AG10803 (cell line): ENCODE results near the gene PGAP1.
"Not testable (repeated sequence)": the region's sequence is repeated elsewhere in the genome, so short reads cannot be mapped to it uniquely, and the experiment has no call there.

Experiments
- DNase-seq: peaks from one replicate; pipeline ENCODE4 v3.0.0; 2010; ENCODE audit warnings: low read depth
- H3K4me3 ChIP-seq: 2 replicates; pipeline ENCODE4 v1.5.1; 2011; ENCODE audit warnings: mild to moderate bottlenecking, low read length, control low read depth
- TF ChIP-seq, protein P1 (sequence below): conservative IDR thresholded peaks from 2 replicates; pipeline ENCODE4 v1.5.1; 2011; ENCODE audit warnings: mild to moderate bottlenecking, low read length, control low read depth, inconsistent platforms

PGAP1 gene

DNA sequence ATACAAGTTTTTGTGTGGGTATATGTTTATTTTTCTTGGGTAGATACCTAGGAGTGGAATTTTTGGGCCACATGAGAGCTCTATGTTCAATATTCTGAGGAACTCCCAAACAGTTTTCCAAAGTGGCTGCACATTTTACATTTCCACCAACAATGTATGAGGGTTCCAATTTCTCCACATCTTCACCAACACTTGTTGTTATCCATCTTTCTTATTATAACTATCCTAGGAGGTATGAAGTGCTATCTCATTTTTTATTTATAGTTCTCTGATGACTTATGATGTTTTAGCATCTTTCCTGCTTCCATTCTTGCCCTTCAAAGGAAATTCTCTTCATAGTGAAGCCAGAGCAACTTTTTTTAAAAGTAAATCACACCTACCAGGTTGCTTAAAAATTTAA lies 8.7 kb downstream of the PGAP1 start:
- TF ChIP-seq, protein P1, sequence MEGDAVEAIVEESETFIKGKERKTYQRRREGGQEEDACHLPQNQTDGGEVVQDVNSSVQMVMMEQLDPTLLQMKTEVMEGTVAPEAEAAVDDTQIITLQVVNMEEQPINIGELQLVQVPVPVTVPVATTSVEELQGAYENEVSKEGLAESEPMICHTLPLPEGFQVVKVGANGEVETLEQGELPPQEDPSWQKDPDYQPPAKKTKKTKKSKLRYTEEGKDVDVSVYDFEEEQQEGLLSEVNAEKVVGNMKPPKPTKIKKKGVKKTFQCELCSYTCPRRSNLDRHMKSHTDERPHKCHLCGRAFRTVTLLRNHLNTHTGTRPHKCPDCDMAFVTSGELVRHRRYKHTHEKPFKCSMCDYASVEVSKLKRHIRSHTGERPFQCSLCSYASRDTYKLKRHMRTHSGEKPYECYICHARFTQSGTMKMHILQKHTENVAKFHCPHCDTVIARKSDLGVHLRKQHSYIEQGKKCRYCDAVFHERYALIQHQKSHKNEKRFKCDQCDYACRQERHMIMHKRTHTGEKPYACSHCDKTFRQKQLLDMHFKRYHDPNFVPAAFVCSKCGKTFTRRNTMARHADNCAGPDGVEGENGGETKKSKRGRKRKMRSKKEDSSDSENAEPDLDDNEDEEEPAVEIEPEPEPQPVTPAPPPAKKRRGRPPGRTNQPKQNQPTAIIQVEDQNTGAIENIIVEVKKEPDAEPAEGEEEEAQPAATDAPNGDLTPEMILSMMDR, result no peak
- DNase-seq, result no peak
- no peak overlapping the region for H3K4me3 ChIP-seq

DNA sequence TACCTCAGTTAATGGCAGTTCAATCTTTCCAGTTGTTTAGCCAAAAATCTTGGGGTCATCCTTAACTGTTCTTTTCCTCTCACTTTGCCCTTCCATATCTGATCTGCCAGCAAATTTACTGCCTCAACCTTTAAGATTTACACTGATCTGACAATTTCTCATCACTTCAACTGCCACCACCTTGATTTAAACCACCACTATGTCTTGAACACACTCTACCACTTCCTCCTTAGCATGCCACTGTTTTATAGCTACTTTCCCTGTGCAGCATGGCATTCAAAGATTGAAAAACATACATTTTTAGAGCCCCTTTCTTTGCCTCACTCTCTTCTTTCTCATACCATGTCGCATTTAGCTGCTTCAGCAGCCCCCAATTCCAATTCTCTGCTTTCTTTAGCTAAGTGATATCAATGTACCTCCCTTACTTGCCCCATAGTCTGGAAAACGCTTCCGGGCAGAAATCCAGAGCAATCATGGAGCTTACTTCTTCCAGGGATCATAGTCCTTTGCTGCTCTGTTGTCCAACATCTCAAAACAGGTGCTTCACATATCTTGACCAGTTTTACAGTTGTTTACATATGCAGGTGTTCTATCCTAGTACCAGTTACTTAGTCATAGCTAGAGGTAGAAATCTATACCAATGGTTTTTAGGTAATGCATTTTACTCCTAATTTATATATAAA lies 10.9 kb downstream of the PGAP1 start:
- no peak overlapping the region for H3K4me3 ChIP-seq
- TF ChIP-seq, protein P1, result no peak
- DNase-seq, result no peak

DNA sequence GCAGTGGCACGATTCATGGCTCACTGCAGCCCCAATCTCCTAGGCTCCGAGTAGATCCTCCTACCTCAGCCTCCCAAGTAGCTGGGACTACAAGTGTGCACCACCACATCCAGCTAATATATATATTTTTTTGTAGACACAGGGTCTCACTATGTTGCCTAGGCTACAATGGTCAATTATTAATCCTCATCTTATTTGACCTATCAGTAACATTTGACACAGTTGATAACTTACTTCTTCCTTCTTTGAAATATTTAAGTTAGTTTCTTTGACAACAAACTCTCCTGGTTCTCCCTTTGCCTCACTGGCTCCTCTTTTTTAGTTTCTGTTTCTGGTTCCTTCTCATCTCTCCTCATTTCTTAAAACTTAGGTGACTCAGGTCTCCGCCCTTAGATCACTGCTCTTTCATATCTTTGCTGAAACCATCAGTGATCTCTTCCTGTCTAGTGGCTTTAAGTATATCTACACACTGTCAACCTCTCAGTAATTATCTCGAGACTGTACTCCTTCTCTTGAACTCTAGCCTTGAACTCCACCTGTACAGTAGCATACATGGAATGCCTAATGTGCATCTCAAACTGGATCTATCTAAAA lies 11.5 kb downstream of the PGAP1 start:
- no peak for DNase-seq
- TF ChIP-seq, protein P1, result no peak
- no peak overlapping the region for H3K4me3 ChIP-seq

DNA sequence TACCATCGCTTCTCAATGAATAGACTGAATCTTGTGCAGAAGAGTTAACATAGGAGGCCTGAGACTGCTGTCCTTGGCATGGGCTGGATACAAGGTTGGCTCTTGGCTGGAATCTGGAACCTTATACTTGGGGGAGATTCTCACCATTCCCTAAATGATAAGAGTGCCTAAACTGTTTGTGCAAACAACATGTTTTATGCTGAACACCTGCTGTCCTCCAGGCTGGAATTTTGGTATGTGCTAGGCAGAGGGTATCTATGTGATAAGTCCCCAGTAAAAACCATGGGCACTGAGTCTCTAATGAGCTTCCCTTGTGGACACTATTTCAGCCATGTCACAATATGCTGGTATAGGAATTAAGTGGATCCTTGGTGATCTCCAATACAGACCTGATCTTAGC lies 12.8 kb downstream of the PGAP1 start:
- H3K4me3 ChIP-seq, result no peak overlapping the region
- TF ChIP-seq, protein P1, result no peak
- DNase-seq, result no peak

DNA sequence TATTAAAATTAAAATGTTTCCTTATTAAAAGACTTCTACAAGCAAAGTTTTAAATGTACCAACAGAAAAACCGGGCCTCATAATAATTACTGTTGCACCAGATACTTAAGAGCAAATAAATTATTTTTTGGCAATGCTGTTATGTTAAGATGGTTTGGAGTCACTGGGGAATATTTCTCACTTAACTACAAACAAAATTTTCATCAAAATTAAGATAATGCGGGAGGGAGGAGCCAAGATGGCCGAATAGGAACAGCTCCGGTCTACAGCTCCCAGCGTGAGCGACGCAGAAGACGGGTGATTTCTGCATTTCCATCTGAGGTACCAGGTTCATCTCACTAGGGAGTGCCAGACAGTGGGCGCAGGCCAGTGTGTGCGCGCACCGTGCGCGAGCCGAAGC lies 21.1 kb downstream of the PGAP1 start:
- not testable (repeated sequence) for H3K4me3 ChIP-seq, DNase-seq

DNA sequence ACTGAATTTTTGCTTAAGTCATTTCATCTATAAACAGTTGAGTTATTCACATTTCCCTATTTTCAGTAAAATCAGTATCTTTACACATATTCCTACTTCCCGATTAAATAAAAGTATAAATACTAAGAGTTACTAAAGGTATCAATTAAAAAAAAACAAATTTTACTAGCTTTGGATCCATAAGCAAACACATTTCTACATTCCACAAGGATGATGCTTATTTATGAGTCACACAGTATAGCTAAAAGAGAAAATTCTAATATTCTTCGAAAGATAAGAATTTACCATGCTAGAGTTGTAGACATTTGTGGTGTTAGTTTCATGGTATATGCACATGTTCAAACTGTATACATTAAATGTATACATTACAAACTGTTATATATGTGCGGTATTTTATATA lies 23.7 kb downstream of the PGAP1 start:
- peak; percentile 1 for DNase-seq
- no peak overlapping the region for H3K4me3 ChIP-seq
- TF ChIP-seq, protein P1, result no peak

DNA sequence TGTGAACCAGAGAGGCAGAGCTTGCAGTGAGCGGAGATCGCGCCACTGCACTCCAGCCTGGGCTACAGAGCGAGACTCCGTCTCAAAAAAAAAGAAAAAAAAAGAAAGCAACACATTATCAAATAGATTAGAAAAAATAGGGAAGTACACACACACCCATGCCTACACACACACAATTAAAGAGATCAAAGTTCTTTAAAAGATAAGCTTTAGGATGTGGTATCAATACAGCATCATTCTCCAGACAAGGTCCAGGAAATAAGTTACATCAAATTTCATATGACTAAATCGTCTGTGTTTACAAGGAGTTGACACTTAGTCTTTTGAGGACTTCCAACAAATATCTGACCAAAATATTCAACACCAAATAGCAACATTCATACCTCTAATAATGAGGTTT lies 25.7 kb downstream of the PGAP1 start:
- TF ChIP-seq, protein P1, result no peak
- no peak for DNase-seq
- no peak overlapping the region for H3K4me3 ChIP-seq

DNA sequence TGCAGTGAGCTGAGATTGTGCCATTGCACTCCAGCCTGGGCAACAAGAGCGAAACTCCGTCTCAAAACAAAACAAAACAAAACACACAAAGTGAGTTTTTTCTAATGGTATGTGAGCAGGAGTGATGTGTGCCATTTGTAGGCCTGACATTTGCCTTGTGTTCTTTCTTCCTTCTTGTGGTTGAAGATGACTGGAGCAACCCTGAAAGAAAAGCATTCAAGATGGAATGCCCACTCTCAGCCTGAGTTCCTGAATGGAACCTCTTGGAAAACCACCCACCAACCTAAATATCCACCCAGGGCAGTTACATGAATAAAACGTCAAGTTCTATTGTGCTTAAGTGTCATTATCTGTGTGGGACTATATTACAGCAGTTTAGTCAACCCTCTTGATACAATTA lies 26.5 kb downstream of the PGAP1 start:
- DNase-seq, result no peak
- TF ChIP-seq, protein P1, result no peak
- H3K4me3 ChIP-seq, result no peak overlapping the region
